Keratinocyte (primary cell): Measurements from ENCODE around the gene FAM209B. TPM values are rescaled to one million over a fixed set of nuclear protein-coding genes. Genes with fewer than 3 reads are reported as not detected.

ENCODE experiments used
- DNase-seq: peaks from one replicate; pipeline ENCODE4 v3.0.0-alpha.2; 2011; ENCODE audit warnings: low read depth, missing footprints, low spot score
- FAIRE-seq: peaks from 2 replicates; lab custom pipeline; 2011; peaks lifted over from hg19 to GRCh38; lab: Jason Lieb, UNC
- H2AFZ ChIP-seq: 2 replicates; pipeline ENCODE4 v1.6.0; 2012; ENCODE audit warnings: low read length, control low read depth, inconsistent platforms; ENCODE audit not compliant: control insufficient read depth
- H3K27ac ChIP-seq: 2 replicates; pipeline ENCODE4 v1.5.1; 2011; ENCODE audit warnings: low read length; ENCODE audit not compliant: control insufficient read depth, insufficient read depth
- H3K27me3 ChIP-seq: 3 replicates; pipeline ENCODE4 v1.6.0; 2011; ENCODE audit warnings: low read length; ENCODE audit not compliant: control insufficient read depth, insufficient read depth; ENCODE audit errors: extremely low read depth
- H3K36me3 ChIP-seq, 2 experiments: 2 replicates in 1 of 2; 3 replicates in 1 of 2; pipeline ENCODE4 v1.5.1; 2011; ENCODE audit warnings: low read length in 2 of 2, mild to moderate bottlenecking in 1 of 2; ENCODE audit not compliant: control insufficient read depth in 2 of 2, insufficient read depth in 2 of 2; ENCODE audit errors: extremely low read depth in 1 of 2
- H3K4me1 ChIP-seq: 3 replicates; pipeline ENCODE4 v1.5.1; 2011; ENCODE audit warnings: low read length; ENCODE audit not compliant: control insufficient read depth, insufficient read depth; ENCODE audit errors: extremely low read depth
- H3K4me2 ChIP-seq: 3 replicates; pipeline ENCODE4 v1.6.0; 2011; ENCODE audit warnings: low read depth, low read length; ENCODE audit not compliant: control insufficient read depth, insufficient read depth; ENCODE audit errors: extremely low read depth
- H3K4me3 ChIP-seq, 3 experiments: fragments of 200-600 bp in 1 of 3; sonication (generic) in 1 of 3; 2 replicates in 2 of 3; 3 replicates in 1 of 3; pipeline ENCODE4 v1.5.1; 2011 to 2016; ENCODE audit warnings: low read length in 3 of 3, mild to moderate bottlenecking in 3 of 3, control low read depth in 2 of 3, inconsistent platforms in 1 of 3, low read depth in 1 of 3, mixed read lengths in 1 of 3, mixed run types in 1 of 3, moderate library complexity in 1 of 3; ENCODE audit not compliant: control insufficient read depth in 2 of 3, insufficient read depth in 2 of 3; ENCODE audit errors: extremely low read depth in 1 of 3
- H3K79me2 ChIP-seq: 2 replicates; pipeline ENCODE4 v1.6.0; 2012; ENCODE audit warnings: low read length; ENCODE audit not compliant: control insufficient read depth, insufficient read depth
- H3K9ac ChIP-seq: 3 replicates; pipeline ENCODE4 v1.6.0; 2011; ENCODE audit warnings: low read length; ENCODE audit not compliant: control insufficient read depth, insufficient read depth; ENCODE audit errors: extremely low read depth
- H3K9me1 ChIP-seq: 3 replicates; pipeline ENCODE4 v1.6.0; 2011; ENCODE audit warnings: low read length; ENCODE audit not compliant: control insufficient read depth, insufficient read depth; ENCODE audit errors: extremely low read depth
- H3K9me3 ChIP-seq: 2 replicates; pipeline ENCODE4 v1.5.1; 2012; ENCODE audit warnings: low read depth, low read length; ENCODE audit not compliant: control insufficient read depth
- H4K20me1 ChIP-seq: 3 replicates; pipeline ENCODE4 v1.6.0; 2011; ENCODE audit warnings: low read length; ENCODE audit not compliant: control insufficient read depth, insufficient read depth; ENCODE audit errors: extremely low read depth
- CTCF ChIP-seq, 3 experiments: IDR thresholded peaks in 1 of 3; conservative IDR thresholded peaks in 1 of 3; optimal IDR thresholded peaks in 1 of 3; 2 replicates in 2 of 3; 3 replicates in 1 of 3; pipeline versions ENCODE3 to v1.5.1; 2011; ENCODE audit warnings: low read length in 3 of 3, mild to moderate bottlenecking in 3 of 3, moderate library complexity in 2 of 3, control low read depth in 1 of 3, inconsistent platforms in 1 of 3; ENCODE audit not compliant: insufficient read depth in 2 of 3; ENCODE audit errors: extremely low read depth in 1 of 3
- EZH2 ChIP-seq: IDR thresholded peaks from one replicate; pipeline ENCODE4 v1.6.1; 2012; ENCODE audit warnings: inconsistent platforms, mild to moderate bottlenecking, low read length, moderate library complexity
- dilution Hi-C: fragments of 300-500 bp; cut with MboI; formaldehyde crosslinking; loops from one replicate; pipeline ENCODE4 v1.7.0; 2020; ENCODE audit warnings: low sequenced_read_pairs; ENCODE audit not compliant: extremely low pct_ligation_motif_present
- polyA plus RNA-seq, 5 experiments: library from polyadenylated mRNA; depleted of rRNA in 3 of 5; stranded (reverse) in 3 of 5; stranded (forward) in 1 of 5; unstranded in 1 of 5; fragments of >200 nt; gene quantifications; 1 replicate in 1 of 5; 2 replicates in 3 of 5; 3 replicates in 1 of 5; pipeline versions ENCODE4 v1.2.1 to v1.2.3, GENCODE V29; 2011 to 2012; ENCODE audit warnings: missing spikeins in 2 of 5, low read depth in 1 of 5, low replicate concordance in 1 of 5

Gene FAM209B
- polyA plus RNA-seq, 1 donor (not counting 4 experiments of a cell fraction or from before 2014, with no cell fraction given), result 0.38 TPM

- no peak overlapping the region for H3K27ac ChIP-seq
- DNase-seq (no peak), FAIRE-seq (no peak)
- no peaks in the 10 kb centered on the region for H3K36me3 ChIP-seq
- H3K4me3 ChIP-seq, result no peak overlapping the region
- H4K20me1 ChIP-seq, result no peaks in the 10 kb centered on the region
- H3K27me3 ChIP-seq, result no peaks in the 10 kb centered on the region
- peak overlapping the region; percentile 64 for H3K4me2 ChIP-seq
- no peak overlapping the region for H3K9ac ChIP-seq
- peaks cover 16% of the 10 kb centered on the region for H3K4me1 ChIP-seq
- H2AFZ ChIP-seq, result no peak overlapping the region
- dilution Hi-C loops, result no loop called here
- H3K9me1 ChIP-seq, result no peaks in the 10 kb centered on the region
- TF ChIP-seq CTCF (optimal IDR thresholded peaks at IDR 0.05 in 1 of 3, IDR thresholded peaks at IDR 0.05 in 1 of 3, conservative IDR thresholded peaks at IDR 0.05 in 1 of 3; ENCODE audit: extremely low read depth in 1 of 3, insufficient read depth in 2 of 3, low read length in 3 of 3), result no peak
- no peak for TF ChIP-seq EZH2
- H3K9me3 ChIP-seq, result no peaks in the 10 kb centered on the region
- H3K79me2 ChIP-seq, result no peaks in the 10 kb centered on the region
Observed at GRCh38 chr20:56575157-56575556, 42.1 kb downstream of the FAM209B start.

DNA sequence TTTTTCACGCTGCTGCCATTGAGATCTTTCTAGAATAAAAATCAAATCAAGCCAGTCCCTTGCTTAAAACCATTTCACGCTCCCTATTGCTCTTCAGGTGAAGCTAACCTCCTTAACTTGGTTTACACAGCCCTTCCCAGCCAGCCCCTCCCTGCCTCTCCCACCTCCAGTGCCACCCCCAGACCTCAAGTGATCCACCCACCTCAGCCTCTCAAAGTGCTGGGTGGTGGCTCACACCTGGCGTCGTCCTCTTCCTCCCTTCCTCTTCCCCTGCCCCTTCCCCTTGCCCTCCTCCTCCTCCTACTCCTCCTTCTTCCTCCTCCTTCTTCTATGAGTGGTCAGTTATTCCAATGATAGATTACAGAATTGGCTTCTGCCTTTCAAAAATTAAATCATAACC lies 42.9 kb downstream of the FAM209B start:
- no peaks in the 10 kb centered on the region for H3K9me1 ChIP-seq
- H3K27me3 ChIP-seq, result no peaks in the 10 kb centered on the region
- no peaks in the 10 kb centered on the region for H4K20me1 ChIP-seq
- TF ChIP-seq CTCF (optimal IDR thresholded peaks at IDR 0.05 in 1 of 3, IDR thresholded peaks at IDR 0.05 in 1 of 3, conservative IDR thresholded peaks at IDR 0.05 in 1 of 3; ENCODE audit: extremely low read depth in 1 of 3, insufficient read depth in 2 of 3, low read length in 3 of 3) (no peak), EZH2 (no peak)
- dilution Hi-C loops, result no loop called here
- H3K4me3 ChIP-seq, result no peak overlapping the region
- no peak for DNase-seq
- H3K36me3 ChIP-seq, result no peaks in the 10 kb centered on the region
- FAIRE-seq, result no peak
- peaks cover 16% of the 10 kb centered on the region for H3K4me1 ChIP-seq
- no peak overlapping the region for H3K4me2 ChIP-seq
- H3K79me2 ChIP-seq, result no peaks in the 10 kb centered on the region
- H3K27ac ChIP-seq, result no peak overlapping the region
- H3K9me3 ChIP-seq, result no peaks in the 10 kb centered on the region
- H3K9ac ChIP-seq, result no peak overlapping the region
- H2AFZ ChIP-seq, result no peak overlapping the region
